Measurements from ENCODE around the gene IFT80. TPM values are rescaled to one million over a fixed set of nuclear protein-coding genes. Genes with fewer than 3 reads are reported as not detected.

The IFT80 gene
- total RNA-seq, 4 donors from 2014 or later: 5.5 to 11.9 (median 9.7) TPM

- TF ChIP-seq POLR2A (IDR thresholded peaks at IDR 0.05; ENCODE audit: low read depth) (no peak), EP300 (IDR thresholded peaks at IDR 0.05) (no peak), POLR2AphosphoS5 (IDR thresholded peaks at IDR 0.05) (no peak)
- TF ChIP-seq, protein P1, sequence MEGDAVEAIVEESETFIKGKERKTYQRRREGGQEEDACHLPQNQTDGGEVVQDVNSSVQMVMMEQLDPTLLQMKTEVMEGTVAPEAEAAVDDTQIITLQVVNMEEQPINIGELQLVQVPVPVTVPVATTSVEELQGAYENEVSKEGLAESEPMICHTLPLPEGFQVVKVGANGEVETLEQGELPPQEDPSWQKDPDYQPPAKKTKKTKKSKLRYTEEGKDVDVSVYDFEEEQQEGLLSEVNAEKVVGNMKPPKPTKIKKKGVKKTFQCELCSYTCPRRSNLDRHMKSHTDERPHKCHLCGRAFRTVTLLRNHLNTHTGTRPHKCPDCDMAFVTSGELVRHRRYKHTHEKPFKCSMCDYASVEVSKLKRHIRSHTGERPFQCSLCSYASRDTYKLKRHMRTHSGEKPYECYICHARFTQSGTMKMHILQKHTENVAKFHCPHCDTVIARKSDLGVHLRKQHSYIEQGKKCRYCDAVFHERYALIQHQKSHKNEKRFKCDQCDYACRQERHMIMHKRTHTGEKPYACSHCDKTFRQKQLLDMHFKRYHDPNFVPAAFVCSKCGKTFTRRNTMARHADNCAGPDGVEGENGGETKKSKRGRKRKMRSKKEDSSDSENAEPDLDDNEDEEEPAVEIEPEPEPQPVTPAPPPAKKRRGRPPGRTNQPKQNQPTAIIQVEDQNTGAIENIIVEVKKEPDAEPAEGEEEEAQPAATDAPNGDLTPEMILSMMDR (IDR thresholded peaks at IDR 0.05): no peak
- WGBS: 88% methylated on average over 2 of the region's 2 CpGs
- H3K36me3 ChIP-seq: peaks cover 18 to 41% (median 25%) of the 10 kb centered on the region in 4 donors
- no peak for DNase-seq (ENCODE audit: extremely low spot score)
- no peaks in the 10 kb centered on the region for H3K4me1 ChIP-seq
- H3K27me3 ChIP-seq: no peaks in the 10 kb centered on the region
- no peaks in the 10 kb centered on the region for H3K9me3 ChIP-seq
- intact Hi-C loops (cut with DNase I): no loop called here
- no peak overlapping the region for H3K27ac ChIP-seq (replicated peaks in 1 of 4)
- H3K4me3 ChIP-seq: no peak overlapping the region
These were observed 22.3 kb downstream of the IFT80 start for GRCh38 chr3:160376681-160377080.

- H3K36me3 ChIP-seq: peaks cover 11 to 41% (median 25%) of the 10 kb centered on the region in 4 donors
- H3K4me3 ChIP-seq: no peak overlapping the region
- H3K9me3 ChIP-seq: no peaks in the 10 kb centered on the region
- intact Hi-C loops (cut with DNase I): no loop called here
- TF ChIP-seq POLR2A (IDR thresholded peaks at IDR 0.05; ENCODE audit: low read depth): no peak
- TF ChIP-seq EP300 (IDR thresholded peaks at IDR 0.05): no peak
- no peak for TF ChIP-seq POLR2AphosphoS5 (IDR thresholded peaks at IDR 0.05)
- TF ChIP-seq, protein P1 (IDR thresholded peaks at IDR 0.05): no peak
- H3K27me3 ChIP-seq: no peaks in the 10 kb centered on the region
- no peak overlapping the region for H3K27ac ChIP-seq (replicated peaks in 1 of 4)
- WGBS: 98% methylated on average over 1 of the region's 1 CpG
- no peaks in the 10 kb centered on the region for H3K4me1 ChIP-seq
- DNase-seq (ENCODE audit: extremely low spot score): no peak
These were observed 24.1 kb downstream of the IFT80 start for GRCh38 chr3:160374925-160375324.

DNA sequence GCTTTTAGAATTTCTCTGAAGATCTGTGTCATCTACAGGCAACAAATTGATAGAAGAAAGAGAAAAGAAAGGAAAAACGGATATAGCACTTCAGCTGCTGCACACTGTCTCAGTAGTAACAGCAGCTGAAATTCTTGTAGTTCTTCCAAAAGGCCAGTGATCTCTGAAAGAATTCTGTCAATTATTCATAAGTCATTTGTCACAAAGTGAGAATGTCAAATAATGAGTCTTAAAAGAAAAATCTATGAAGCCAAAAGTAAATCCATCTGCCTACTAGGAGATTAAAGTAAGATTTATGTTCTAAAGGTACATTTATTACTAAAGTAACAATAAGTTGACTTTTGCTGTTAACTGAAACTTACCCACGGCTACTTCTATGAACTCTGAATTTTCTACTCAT, 24.6 kb downstream of the IFT80 start:
- Histone ChIP-seq H3K9me3 (no peaks in the 10 kb centered on the region), H3K4me1 (no peaks in the 10 kb centered on the region), H3K4me3 (no peak overlapping the region), H3K27me3 (no peaks in the 10 kb centered on the region), H3K27ac (replicated peaks in 1 of 4) (no peak overlapping the region), H3K36me3 (peaks cover 11 to 41% (median 25%) of the 10 kb centered on the region in 4 donors)
- DNase-seq (ENCODE audit: extremely low spot score): no peak
- 86% methylated on average over 2 of the region's 2 CpGs for WGBS
- TF ChIP-seq POLR2A (IDR thresholded peaks at IDR 0.05; ENCODE audit: low read depth): no peak
- no peak for TF ChIP-seq EP300 (IDR thresholded peaks at IDR 0.05)
- no peak for TF ChIP-seq POLR2AphosphoS5 (IDR thresholded peaks at IDR 0.05)
- TF ChIP-seq, protein P1 (IDR thresholded peaks at IDR 0.05): no peak
- intact Hi-C loops (cut with DNase I): no loop called here

DNA sequence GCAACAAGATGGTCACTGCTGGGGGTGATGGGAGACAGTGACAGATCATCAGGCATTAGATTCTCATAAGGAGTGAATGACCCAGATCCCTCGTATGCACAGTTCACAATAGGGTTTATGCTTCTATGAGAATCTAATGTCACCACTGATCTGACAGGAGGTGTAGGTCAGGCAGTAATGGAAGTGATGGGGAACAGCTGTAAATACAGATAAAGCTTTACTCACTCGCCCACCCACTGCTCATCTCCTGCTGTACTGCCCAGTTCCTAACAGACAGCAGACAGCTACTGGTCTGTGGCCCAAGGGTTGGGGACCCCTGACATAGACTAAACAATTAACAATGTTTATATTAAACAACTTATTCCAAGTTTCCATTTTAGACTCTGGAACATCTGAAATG, 25.4 kb downstream of the IFT80 start:
- TF ChIP-seq POLR2A (IDR thresholded peaks at IDR 0.05; ENCODE audit: low read depth): no peak
- no peak for TF ChIP-seq EP300 (IDR thresholded peaks at IDR 0.05)
- no peak for TF ChIP-seq POLR2AphosphoS5 (IDR thresholded peaks at IDR 0.05)
- TF ChIP-seq, protein P1 (IDR thresholded peaks at IDR 0.05): no peak
- Histone ChIP-seq H3K4me3 (no peak overlapping the region), H3K4me1 (no peaks in the 10 kb centered on the region), H3K27me3 (no peaks in the 10 kb centered on the region), H3K9me3 (no peaks in the 10 kb centered on the region), H3K27ac (replicated peaks in 1 of 4) (no peak overlapping the region), H3K36me3 (peaks cover 11 to 41% (median 25%) of the 10 kb centered on the region in 4 donors)
- 87% methylated on average over 2 of the region's 2 CpGs for WGBS
- intact Hi-C loops (cut with DNase I): no loop called here
- DNase-seq (ENCODE audit: extremely low spot score): no peak

- DNase-seq (ENCODE audit: extremely low spot score): no peak
- intact Hi-C loops (cut with DNase I): no loop called here
- no peaks in the 10 kb centered on the region for H3K27me3 ChIP-seq
- peaks cover 11 to 41% (median 25%) of the 10 kb centered on the region in 4 donors for H3K36me3 ChIP-seq
- TF ChIP-seq POLR2A (IDR thresholded peaks at IDR 0.05; ENCODE audit: low read depth): no peak
- no peak for TF ChIP-seq POLR2AphosphoS5 (IDR thresholded peaks at IDR 0.05)
- TF ChIP-seq, protein P1 (IDR thresholded peaks at IDR 0.05): no peak
- no peak for TF ChIP-seq EP300 (IDR thresholded peaks at IDR 0.05)
- H3K4me3 ChIP-seq: no peak overlapping the region
- no peaks in the 10 kb centered on the region for H3K4me1 ChIP-seq
- H3K27ac ChIP-seq (replicated peaks in 1 of 4): no peak overlapping the region
- no peaks in the 10 kb centered on the region for H3K9me3 ChIP-seq
These were observed 26.2 kb downstream of the IFT80 start for GRCh38 chr3:160372780-160373179.
